Measurements from ENCODE around the gene CHST2.

DNA sequence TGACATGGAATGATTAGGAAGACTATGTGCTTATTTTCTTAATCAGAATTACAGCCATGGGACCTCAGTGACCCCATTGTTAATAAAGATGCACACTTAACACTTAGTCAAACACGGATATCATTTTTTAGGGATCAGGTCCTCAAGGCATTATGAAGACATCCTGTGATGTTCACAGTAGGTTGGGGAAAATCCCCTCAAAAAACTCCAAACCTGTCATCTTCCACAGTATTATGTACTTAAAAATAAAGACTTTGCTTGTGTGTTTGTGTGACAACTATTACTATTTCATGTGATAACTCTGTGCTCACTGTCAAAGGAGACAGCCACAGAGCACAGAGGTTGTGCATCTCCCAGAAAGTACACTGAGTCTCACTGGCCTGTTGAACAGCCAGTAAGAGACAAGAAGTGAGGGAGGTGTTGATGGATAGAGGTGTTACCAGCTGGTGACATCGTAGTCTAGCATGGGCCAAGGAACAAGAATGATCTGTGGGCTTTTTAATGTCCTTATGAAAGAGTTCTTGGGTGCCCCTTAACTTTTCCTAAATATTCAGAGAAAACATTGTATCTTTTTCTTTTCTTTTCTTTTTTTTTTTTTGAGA is 18.0 kb downstream of the CHST2 start:
- TF ChIP-seq, protein P1, sequence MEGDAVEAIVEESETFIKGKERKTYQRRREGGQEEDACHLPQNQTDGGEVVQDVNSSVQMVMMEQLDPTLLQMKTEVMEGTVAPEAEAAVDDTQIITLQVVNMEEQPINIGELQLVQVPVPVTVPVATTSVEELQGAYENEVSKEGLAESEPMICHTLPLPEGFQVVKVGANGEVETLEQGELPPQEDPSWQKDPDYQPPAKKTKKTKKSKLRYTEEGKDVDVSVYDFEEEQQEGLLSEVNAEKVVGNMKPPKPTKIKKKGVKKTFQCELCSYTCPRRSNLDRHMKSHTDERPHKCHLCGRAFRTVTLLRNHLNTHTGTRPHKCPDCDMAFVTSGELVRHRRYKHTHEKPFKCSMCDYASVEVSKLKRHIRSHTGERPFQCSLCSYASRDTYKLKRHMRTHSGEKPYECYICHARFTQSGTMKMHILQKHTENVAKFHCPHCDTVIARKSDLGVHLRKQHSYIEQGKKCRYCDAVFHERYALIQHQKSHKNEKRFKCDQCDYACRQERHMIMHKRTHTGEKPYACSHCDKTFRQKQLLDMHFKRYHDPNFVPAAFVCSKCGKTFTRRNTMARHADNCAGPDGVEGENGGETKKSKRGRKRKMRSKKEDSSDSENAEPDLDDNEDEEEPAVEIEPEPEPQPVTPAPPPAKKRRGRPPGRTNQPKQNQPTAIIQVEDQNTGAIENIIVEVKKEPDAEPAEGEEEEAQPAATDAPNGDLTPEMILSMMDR (conservative IDR thresholded peaks at IDR 0.05): no peak
- TF ChIP-seq ZFX (IDR thresholded peaks at IDR 0.05): no peak

All from C4-2B (cell line).